Jurkat, Clone E6-1 (cell line): ENCODE data around the gene PNKP.
"Not testable (repeated sequence)": the region's sequence is repeated elsewhere in the genome, so short reads cannot be mapped to it uniquely, and the experiment has no call there.

ENCODE experiments used
- DNase-seq: peaks from one replicate; pipeline ENCODE4 v3.0.0-alpha.2; 2011; ENCODE audit warnings: low read depth, low spot score
- H3K4me3 ChIP-seq: 2 replicates; pipeline ENCODE4 v1.5.1; 2011; ENCODE audit warnings: mild to moderate bottlenecking, low read length, control low read depth, moderate library complexity

Gene PNKP

GRCh38 chr19:49836176-49837008 is 31.0 kb downstream of the PNKP start:
- no peak overlapping the region for H3K4me3 ChIP-seq
- DNase-seq = no peak

GRCh38 chr19:49835562-49835961 is 31.8 kb downstream of the PNKP start:
- no peak overlapping the region for H3K4me3 ChIP-seq
- DNase-seq = no peak

GRCh38 chr19:49833599-49833998 is 33.8 kb downstream of the PNKP start:
- H3K4me3 ChIP-seq = no peak overlapping the region
- DNase-seq = no peak

- H3K4me3 ChIP-seq = no peak overlapping the region
- DNase-seq = peak; percentile 48
Measured at GRCh38 chr19:49832556-49832955, 34.8 kb downstream of the PNKP start.

GRCh38 chr19:49831592-49831991 is 35.8 kb downstream of the PNKP start:
- H3K4me3 ChIP-seq = no peak overlapping the region
- DNase-seq = no peak

GRCh38 chr19:49830766-49831165 is 36.6 kb downstream of the PNKP start:
- no peak overlapping the region for H3K4me3 ChIP-seq
- no peak for DNase-seq

GRCh38 chr19:49829721-49830120 is 37.7 kb downstream of the PNKP start:
- no peak for DNase-seq
- no peak overlapping the region for H3K4me3 ChIP-seq

- no peak for DNase-seq
- no peak overlapping the region for H3K4me3 ChIP-seq
Measured at GRCh38 chr19:49829200-49829599, 38.2 kb downstream of the PNKP start.

- no peak for DNase-seq
- H3K4me3 ChIP-seq = no peak overlapping the region
Measured at GRCh38 chr19:49827034-49827433, 40.3 kb downstream of the PNKP start.

- H3K4me3 ChIP-seq = no peak overlapping the region
- DNase-seq = no peak
Measured at GRCh38 chr19:49824662-49825061, 42.7 kb downstream of the PNKP start.

- no peak for DNase-seq
- H3K4me3 ChIP-seq = no peak overlapping the region
Measured at GRCh38 chr19:49823472-49823871, 43.9 kb downstream of the PNKP start.

GRCh38 chr19:49820125-49820524 is 47.3 kb downstream of the PNKP start:
- DNase-seq = no peak
- no peak overlapping the region for H3K4me3 ChIP-seq

GRCh38 chr19:49819452-49820115 is 47.8 kb downstream of the PNKP start:
- peak overlapping the region; percentile 94; the same call in 1 of the 2 replicates for H3K4me3 ChIP-seq
- not testable (repeated sequence) for DNase-seq

- no peak for DNase-seq
- H3K4me3 ChIP-seq = peak overlapping the region; percentile 94
Measured at GRCh38 chr19:49818649-49819370, 48.6 kb downstream of the PNKP start.

GRCh38 chr19:49817964-49818648 is 49.3 kb downstream of the PNKP start, which contains the start of gene MED25:
Gene MED25 (plus strand): TSS chr19:49818289. CDS start chr19:49818342, 53 bp downstream.
- peak within 1 kb of the TSS; percentile 94 for H3K4me3 ChIP-seq
- DNase-seq = peak; percentile 74

GRCh38 chr19:49816590-49816989 is 50.8 kb downstream of the PNKP start:
- no peak overlapping the region for H3K4me3 ChIP-seq
- DNase-seq = no peak

- no peak for DNase-seq
Measured at GRCh38 chr19:49814010-49814409, 53.4 kb downstream of the PNKP start.

GRCh38 chr19:49812997-49813861 is 54.1 kb downstream of the PNKP start, which contains the start of gene FUZ:
Gene FUZ (minus strand): TSS chr19:49813292. CDS start chr19:49813106, 186 bp downstream.
- H3K4me3 ChIP-seq = peak within 1 kb of the TSS; percentile 89
- peak; percentile 98 for DNase-seq

More at GRCh38 chr19:49814010-49814409, 53.4 kb downstream of the PNKP start:
- peak overlapping the region; percentile 89 for H3K4me3 ChIP-seq
